ENCODE results near the gene ZNF507. TPM values are rescaled to one million over a fixed set of nuclear protein-coding genes. Genes with fewer than 3 reads are reported as not detected.
"Not testable (repeated sequence)": the region's sequence is repeated elsewhere in the genome, so short reads cannot be mapped to it uniquely, and the experiment has no call there.

Gene ZNF507
- total RNA-seq, 2 donors from 2014 or later = 19.0 to 37.5 TPM

DNA sequence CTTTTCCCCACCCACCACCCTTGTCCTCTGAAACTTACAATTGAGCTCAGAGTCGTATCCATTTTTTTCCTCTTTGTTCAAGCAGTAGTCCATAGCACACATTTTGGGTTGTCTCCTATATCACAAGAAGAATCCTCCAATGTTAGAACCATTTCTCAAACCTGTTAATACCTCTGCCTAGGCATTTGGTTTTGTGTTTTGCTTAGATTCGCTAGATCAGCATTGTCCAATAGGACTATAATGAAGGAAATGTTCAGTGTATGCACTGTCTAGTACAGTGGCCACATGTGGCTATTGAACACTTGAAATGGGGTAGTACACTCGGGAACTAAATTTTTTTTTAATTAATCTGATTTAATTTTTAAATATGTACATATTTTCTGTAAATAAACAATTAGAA, 72.7 kb downstream of the ZNF507 start:
- intact Hi-C loops (cut with DNase I) = no loop called here
- no peak for DNase-seq (ENCODE audit: low spot score)
- H3K9me3 ChIP-seq = no peaks in the 10 kb centered on the region
- H3K4me1 ChIP-seq (replicated peaks) = no peaks in the 10 kb centered on the region
- H3K27ac ChIP-seq = no peak overlapping the region
- H3K36me3 ChIP-seq = no peaks in the 10 kb centered on the region
- TF ChIP-seq, protein P1, sequence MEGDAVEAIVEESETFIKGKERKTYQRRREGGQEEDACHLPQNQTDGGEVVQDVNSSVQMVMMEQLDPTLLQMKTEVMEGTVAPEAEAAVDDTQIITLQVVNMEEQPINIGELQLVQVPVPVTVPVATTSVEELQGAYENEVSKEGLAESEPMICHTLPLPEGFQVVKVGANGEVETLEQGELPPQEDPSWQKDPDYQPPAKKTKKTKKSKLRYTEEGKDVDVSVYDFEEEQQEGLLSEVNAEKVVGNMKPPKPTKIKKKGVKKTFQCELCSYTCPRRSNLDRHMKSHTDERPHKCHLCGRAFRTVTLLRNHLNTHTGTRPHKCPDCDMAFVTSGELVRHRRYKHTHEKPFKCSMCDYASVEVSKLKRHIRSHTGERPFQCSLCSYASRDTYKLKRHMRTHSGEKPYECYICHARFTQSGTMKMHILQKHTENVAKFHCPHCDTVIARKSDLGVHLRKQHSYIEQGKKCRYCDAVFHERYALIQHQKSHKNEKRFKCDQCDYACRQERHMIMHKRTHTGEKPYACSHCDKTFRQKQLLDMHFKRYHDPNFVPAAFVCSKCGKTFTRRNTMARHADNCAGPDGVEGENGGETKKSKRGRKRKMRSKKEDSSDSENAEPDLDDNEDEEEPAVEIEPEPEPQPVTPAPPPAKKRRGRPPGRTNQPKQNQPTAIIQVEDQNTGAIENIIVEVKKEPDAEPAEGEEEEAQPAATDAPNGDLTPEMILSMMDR (IDR thresholded peaks at IDR 0.05) = no peak
- TF ChIP-seq POLR2A (IDR thresholded peaks at IDR 0.05) (no peak), POLR2AphosphoS5 (IDR thresholded peaks at IDR 0.05) (no peak)
- no peaks in the 10 kb centered on the region for H3K27me3 ChIP-seq (replicated peaks; ENCODE audit: insufficient read depth)
- 72% methylated on average over 3 of the region's 3 CpGs for WGBS
- H3K4me3 ChIP-seq = no peak overlapping the region

DNA sequence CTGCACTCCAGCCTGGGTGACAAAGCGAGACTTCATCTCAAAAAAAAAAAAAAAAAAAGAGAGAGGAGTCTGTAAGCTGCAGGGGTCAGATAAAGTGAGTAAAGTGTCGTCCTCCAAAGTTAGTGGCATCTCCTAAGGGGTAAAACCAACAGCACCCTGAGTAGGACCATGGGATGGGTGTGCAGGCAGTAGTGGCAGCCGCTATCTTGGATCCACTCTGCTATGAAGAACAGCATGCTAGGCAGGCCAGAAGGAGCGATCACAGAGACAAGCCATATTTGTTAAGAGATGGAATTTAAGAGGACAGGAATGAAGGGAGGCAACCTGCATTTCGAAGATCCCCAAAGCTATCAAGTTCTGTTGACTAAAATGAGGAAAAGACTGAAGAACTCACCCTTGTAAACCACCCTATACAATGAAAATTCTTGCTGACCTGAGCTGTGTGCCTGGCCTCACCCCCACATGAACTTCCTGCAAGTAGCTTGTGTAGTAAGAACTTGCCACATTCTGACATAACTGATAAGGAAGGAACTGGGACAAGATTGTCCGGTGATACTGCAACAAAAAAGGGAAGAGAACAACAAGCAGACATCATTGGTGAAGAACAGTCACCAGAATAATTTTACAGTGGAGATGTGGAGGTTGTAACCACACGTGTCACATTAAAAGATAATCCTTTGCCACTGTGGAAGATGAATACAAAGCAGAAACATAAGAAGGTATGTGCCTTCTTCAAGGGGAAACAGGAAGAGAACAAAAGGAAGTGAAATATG, 76.4 kb downstream of the ZNF507 start:
- Histone ChIP-seq H3K36me3 (no peaks in the 10 kb centered on the region), H3K4me3 (no peak overlapping the region), H3K27ac (no peak overlapping the region), H3K9me3 (no peaks in the 10 kb centered on the region), H3K4me1 (replicated peaks) (no peaks in the 10 kb centered on the region), H3K27me3 (replicated peaks; ENCODE audit: insufficient read depth) (no peaks in the 10 kb centered on the region)
- 65% methylated on average over 7 of the region's 7 CpGs for WGBS
- TF ChIP-seq, protein P1 (IDR thresholded peaks at IDR 0.05) = no peak
- TF ChIP-seq POLR2AphosphoS5 (IDR thresholded peaks at IDR 0.05) (no peak), POLR2A (IDR thresholded peaks at IDR 0.05) (no peak)
- intact Hi-C loops (cut with DNase I) = no loop called here
- DNase-seq (ENCODE audit: low spot score) = no peak

DNA sequence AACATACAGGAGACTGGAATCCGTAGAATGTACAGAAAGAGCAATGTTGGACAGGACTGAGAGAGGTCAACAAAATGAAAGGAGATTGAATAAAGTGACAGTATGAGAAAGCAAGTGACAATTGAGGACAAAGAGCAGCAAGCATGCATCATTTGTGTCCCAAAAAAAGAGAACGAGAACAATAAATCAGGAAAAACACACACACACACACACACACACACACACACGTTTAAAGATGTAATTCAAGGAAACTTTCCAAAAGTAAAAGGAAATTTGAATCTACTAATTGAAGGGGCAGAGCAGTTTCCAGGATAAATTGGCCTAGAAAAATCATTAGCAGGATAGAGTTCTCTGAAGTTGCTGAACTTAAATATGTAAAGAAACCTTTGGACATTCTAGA, 77.0 kb downstream of the ZNF507 start:
- no peak overlapping the region for H3K27ac ChIP-seq
- H3K9me3 ChIP-seq = no peaks in the 10 kb centered on the region
- no peak for TF ChIP-seq POLR2AphosphoS5 (IDR thresholded peaks at IDR 0.05)
- TF ChIP-seq, protein P1 (IDR thresholded peaks at IDR 0.05) = no peak
- TF ChIP-seq POLR2A (IDR thresholded peaks at IDR 0.05) = no peak
- H3K36me3 ChIP-seq = no peaks in the 10 kb centered on the region
- no peaks in the 10 kb centered on the region for H3K4me1 ChIP-seq (replicated peaks)
- DNase-seq (ENCODE audit: low spot score) = no peak
- no peak overlapping the region for H3K4me3 ChIP-seq
- WGBS = 60% methylated on average over 3 of the region's 3 CpGs
- H3K27me3 ChIP-seq (replicated peaks; ENCODE audit: insufficient read depth) = no peaks in the 10 kb centered on the region
- intact Hi-C loops (cut with DNase I) = no loop called here

DNA sequence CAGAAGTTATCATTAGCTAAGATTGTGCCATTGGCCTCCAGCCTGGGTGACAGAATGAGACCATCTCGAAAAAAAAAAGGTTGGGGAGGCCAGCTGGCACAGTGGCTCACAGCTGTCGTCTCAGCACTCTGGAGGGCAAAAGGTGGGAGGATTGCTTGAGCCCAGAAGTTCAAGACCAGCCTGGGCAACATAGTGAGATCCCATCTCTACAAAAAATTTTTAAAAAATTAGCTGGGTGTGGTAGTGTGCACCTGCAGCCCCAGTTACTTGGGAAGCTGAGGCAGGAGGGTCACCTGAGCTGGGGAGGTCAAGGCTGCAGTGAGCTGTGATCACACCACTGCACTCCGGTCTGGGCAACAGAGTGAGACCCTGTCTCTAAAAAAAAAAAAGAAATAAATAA, 78.5 kb downstream of the ZNF507 start:
- intact Hi-C loops (cut with DNase I); H3K4me3 ChIP-seq; DNase-seq (ENCODE audit: low spot score); H3K27ac ChIP-seq; H3K4me1 ChIP-seq (replicated peaks); H3K36me3 ChIP-seq; H3K9me3 ChIP-seq; H3K27me3 ChIP-seq (replicated peaks; ENCODE audit: insufficient read depth): not testable (repeated sequence)
- WGBS = 94% methylated on average over 3 of the region's 3 CpGs

DNA sequence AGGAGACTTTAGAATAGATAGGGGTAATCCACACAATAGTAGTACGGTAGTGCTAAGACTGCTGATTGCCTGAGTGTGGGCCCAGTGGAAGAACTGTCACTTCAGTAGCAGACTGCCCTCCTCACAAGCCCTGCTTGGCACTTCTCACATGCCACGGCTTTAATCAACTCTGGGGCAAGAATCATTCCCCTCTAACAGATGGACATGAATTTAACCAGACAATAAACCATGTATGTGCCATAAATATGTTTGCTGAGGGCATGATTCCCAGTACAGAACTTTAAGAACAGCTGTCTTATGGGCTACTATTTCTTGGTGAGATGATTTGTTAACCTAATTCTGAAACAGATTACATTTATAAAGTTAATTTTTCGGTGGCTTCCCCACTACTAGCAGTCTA, 82.1 kb downstream of the ZNF507 start:
- Histone ChIP-seq H3K4me3 (no peak overlapping the region), H3K9me3 (no peaks in the 10 kb centered on the region), H3K36me3 (no peaks in the 10 kb centered on the region), H3K27me3 (replicated peaks; ENCODE audit: insufficient read depth) (no peaks in the 10 kb centered on the region), H3K27ac (no peak overlapping the region), H3K4me1 (replicated peaks) (no peaks in the 10 kb centered on the region)
- DNase-seq (ENCODE audit: low spot score) = no peak
- 91% methylated on average over 3 of the region's 3 CpGs for WGBS
- TF ChIP-seq POLR2A (IDR thresholded peaks at IDR 0.05) (no peak), POLR2AphosphoS5 (IDR thresholded peaks at IDR 0.05) (no peak)
- TF ChIP-seq, protein P1 (IDR thresholded peaks at IDR 0.05) = no peak
- intact Hi-C loops (cut with DNase I) = no loop called here
